Measurements from ENCODE around the gene VEGFA. TPM values are rescaled to one million over a fixed set of nuclear protein-coding genes. Genes with fewer than 3 reads are reported as not detected.
A peak's percentile ranks its signal among the peaks of the same experiment; 100 is the strongest.

VEGFA gene
- total RNA-seq, result 194 TPM

DNA sequence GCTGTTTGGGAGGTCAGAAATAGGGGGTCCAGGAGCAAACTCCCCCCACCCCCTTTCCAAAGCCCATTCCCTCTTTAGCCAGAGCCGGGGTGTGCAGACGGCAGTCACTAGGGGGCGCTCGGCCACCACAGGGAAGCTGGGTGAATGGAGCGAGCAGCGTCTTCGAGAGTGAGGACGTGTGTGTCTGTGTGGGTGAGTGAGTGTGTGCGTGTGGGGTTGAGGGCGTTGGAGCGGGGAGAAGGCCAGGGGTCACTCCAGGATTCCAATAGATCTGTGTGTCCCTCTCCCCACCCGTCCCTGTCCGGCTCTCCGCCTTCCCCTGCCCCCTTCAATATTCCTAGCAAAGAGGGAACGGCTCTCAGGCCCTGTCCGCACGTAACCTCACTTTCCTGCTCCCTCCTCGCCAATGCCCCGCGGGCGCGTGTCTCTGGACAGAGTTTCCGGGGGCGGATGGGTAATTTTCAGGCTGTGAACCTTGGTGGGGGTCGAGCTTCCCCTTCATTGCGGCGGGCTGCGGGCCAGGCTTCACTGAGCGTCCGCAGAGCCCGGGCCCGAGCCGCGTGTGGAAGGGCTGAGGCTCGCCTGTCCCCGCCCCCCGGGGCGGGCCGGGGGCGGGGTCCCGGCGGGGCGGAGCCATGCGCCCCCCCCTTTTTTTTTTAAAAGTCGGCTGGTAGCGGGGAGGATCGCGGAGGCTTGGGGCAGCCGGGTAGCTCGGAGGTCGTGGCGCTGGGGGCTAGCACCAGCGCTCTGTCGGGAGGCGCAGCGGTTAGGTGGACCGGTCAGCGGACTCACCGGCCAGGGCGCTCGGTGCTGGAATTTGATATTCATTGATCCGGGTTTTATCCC is at the start of gene VEGFA:
Gene VEGFA (plus strand): TSS at position 686 of the 846 bp plus-strand sequence.
- no peaks in the 10 kb centered on the region for H3K9me3 ChIP-seq
- H3K27ac ChIP-seq, result peak within 1 kb of the TSS; percentile 89
- H3K4me1 ChIP-seq, result peaks cover 34% of the 10 kb centered on the region
- H3K27me3 ChIP-seq, result no peaks in the 10 kb centered on the region
- TF ChIP-seq POLR2AphosphoS5 (IDR thresholded peaks at IDR 0.05; ENCODE audit: insufficient read depth in 1 of 2, low read depth in 1 of 2) (peak; percentile 41 to 91), POLR2A (IDR thresholded peaks at IDR 0.05) (peak; percentile 43 to 93)
- TF ChIP-seq, protein P1, sequence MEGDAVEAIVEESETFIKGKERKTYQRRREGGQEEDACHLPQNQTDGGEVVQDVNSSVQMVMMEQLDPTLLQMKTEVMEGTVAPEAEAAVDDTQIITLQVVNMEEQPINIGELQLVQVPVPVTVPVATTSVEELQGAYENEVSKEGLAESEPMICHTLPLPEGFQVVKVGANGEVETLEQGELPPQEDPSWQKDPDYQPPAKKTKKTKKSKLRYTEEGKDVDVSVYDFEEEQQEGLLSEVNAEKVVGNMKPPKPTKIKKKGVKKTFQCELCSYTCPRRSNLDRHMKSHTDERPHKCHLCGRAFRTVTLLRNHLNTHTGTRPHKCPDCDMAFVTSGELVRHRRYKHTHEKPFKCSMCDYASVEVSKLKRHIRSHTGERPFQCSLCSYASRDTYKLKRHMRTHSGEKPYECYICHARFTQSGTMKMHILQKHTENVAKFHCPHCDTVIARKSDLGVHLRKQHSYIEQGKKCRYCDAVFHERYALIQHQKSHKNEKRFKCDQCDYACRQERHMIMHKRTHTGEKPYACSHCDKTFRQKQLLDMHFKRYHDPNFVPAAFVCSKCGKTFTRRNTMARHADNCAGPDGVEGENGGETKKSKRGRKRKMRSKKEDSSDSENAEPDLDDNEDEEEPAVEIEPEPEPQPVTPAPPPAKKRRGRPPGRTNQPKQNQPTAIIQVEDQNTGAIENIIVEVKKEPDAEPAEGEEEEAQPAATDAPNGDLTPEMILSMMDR (IDR thresholded peaks at IDR 0.05), result peak; percentile 46 to 97 (median 95)
- peak in 1 of 2 donors; percentile 95 for DNase-seq (ENCODE audit: extremely low spot score in 2 of 2)
- peak within 1 kb of the TSS; percentile 66 to 77 for H3K4me3 ChIP-seq
- intact Hi-C loops (cut with DNase I), result loop anchor here (5.0 to 10.0 kb wide), 4 partner anchors 55 to 145 kb away; partner anchors contain the start of gene GTPBP2
- H3K36me3 ChIP-seq, result no peaks in the 10 kb centered on the region

- Histone ChIP-seq H3K36me3 (no peaks in the 10 kb centered on the region), H3K27me3 (no peaks in the 10 kb centered on the region), H3K27ac (no peak overlapping the region), H3K4me1 (peaks cover 65% of the 10 kb centered on the region), H3K9me3 (no peaks in the 10 kb centered on the region), H3K4me3 (no peak overlapping the region)
- DNase-seq (ENCODE audit: extremely low spot score in 2 of 2), result no peak
- TF ChIP-seq POLR2A (IDR thresholded peaks at IDR 0.05), result no peak
- TF ChIP-seq, protein P1 (IDR thresholded peaks at IDR 0.05), result no peak
- intact Hi-C loops (cut with DNase I), result no loop called here
These were observed 49.0 kb upstream of the VEGFA start for GRCh38 chr6:43720999-43721398.

DNA sequence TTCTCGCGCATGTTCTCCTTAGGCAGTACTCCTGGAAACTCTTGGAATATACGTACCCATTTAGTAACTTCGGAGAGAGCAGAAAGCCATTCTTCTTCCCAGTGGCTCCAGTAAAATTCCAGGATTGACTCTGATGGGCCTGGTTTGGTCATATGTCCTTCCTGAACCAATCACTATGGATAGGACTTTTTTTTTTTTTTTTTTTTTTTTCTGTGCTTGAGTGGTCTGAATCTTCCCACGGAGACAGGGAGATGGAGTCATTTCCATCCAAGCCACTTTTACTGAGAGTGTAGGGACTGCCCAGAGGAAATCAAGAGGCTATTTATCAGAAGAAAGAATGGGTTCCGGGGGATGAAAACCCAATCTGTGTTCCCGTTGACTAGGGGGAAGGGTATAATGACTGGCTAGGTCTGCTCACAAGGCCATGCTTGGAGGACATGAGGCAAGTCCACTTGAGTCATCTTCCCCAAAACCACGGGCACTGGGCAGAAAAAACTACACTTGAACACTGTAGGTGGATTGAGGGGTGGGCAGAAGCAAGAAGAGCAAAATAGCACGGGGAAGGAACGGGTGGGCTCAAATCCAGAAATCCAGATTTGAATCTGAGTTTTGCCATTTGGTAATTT is 47.0 kb upstream of the VEGFA start:
- intact Hi-C loops (cut with DNase I), result no loop called here
- H3K4me1 ChIP-seq, result peaks cover 45% of the 10 kb centered on the region
- H3K4me3 ChIP-seq, result no peak overlapping the region
- peak overlapping the region; percentile 69 for H3K27ac ChIP-seq
- TF ChIP-seq, protein P1 (IDR thresholded peaks at IDR 0.05), result no peak
- TF ChIP-seq POLR2AphosphoS5 (IDR thresholded peaks at IDR 0.05; ENCODE audit: insufficient read depth in 1 of 2, low read depth in 1 of 2) (no peak), POLR2A (IDR thresholded peaks at IDR 0.05) (no peak)
- H3K9me3 ChIP-seq, result no peaks in the 10 kb centered on the region
- no peaks in the 10 kb centered on the region for H3K36me3 ChIP-seq
- H3K27me3 ChIP-seq, result no peaks in the 10 kb centered on the region
- no peak for DNase-seq (ENCODE audit: extremely low spot score in 2 of 2)

DNA sequence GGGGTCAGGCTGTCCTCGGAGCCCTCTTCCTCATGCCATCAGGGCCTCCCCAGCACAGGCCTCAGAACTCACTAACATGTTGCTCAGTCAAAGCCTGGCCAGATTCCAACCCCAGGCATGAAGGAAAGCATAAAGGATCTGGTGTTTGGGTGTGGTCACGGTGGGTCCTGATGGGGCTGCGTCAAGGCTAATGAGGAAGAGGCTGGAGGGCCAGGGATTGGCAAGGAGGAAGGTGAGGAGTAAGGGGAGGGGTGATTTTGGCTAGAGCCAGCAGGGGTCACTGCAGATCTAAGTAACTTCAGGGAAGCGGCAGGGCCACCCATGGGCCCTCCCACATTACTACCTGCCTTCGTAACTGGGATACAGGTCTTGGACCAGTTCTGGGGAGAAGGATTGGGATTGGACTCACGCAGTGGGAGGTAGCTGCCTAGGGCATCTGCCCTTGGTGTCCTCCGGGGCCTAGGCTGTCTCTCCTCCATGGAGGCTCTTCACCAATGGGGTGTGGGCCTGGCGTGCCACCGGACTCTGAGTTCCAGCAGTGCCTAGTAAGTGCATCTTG is 46.2 kb upstream of the VEGFA start:
- no peak for TF ChIP-seq POLR2AphosphoS5 (IDR thresholded peaks at IDR 0.05; ENCODE audit: insufficient read depth in 1 of 2, low read depth in 1 of 2)
- TF ChIP-seq, protein P1 (IDR thresholded peaks at IDR 0.05), result peak in 1 of 3 experiments; percentile 20
- Histone ChIP-seq H3K27ac (peak overlapping the region; percentile 69), H3K9me3 (no peaks in the 10 kb centered on the region), H3K4me1 (peaks cover 38% of the 10 kb centered on the region), H3K36me3 (no peaks in the 10 kb centered on the region), H3K27me3 (no peaks in the 10 kb centered on the region), H3K4me3 (no peak overlapping the region)
- DNase-seq (ENCODE audit: extremely low spot score in 2 of 2), result no peak
- intact Hi-C loops (cut with DNase I), result no loop called here

Measured in vagina (tissue), 2 donors.